ENCODE results near the gene MERTK.

GRCh38 chr2:111947219-111947618 is 48.8 kb downstream of the MERTK start:
- TF ChIP-seq CTCF (conservative IDR thresholded peaks at IDR 0.05 in 1 of 2, IDR thresholded peaks at IDR 0.05 in 1 of 2; ENCODE audit: low read depth in 1 of 2, low read length in 2 of 2) (no peak), EZH2 (IDR thresholded peaks at IDR 0.05; ENCODE audit: low read length, missing control alignments) (no peak)
